HG02943 (cell line): ENCODE data around the gene FMNL1.

ENCODE experiments used
- ATAC-seq: cut with Tn5 transposase; IDR thresholded peaks from one replicate; pipeline ENCODE4 v1.9.1; 2021; ENCODE audit warnings: mild to moderate bottlenecking, low read depth, moderate library complexity; ENCODE audit not compliant: unreplicated experiment

Gene FMNL1

DNA sequence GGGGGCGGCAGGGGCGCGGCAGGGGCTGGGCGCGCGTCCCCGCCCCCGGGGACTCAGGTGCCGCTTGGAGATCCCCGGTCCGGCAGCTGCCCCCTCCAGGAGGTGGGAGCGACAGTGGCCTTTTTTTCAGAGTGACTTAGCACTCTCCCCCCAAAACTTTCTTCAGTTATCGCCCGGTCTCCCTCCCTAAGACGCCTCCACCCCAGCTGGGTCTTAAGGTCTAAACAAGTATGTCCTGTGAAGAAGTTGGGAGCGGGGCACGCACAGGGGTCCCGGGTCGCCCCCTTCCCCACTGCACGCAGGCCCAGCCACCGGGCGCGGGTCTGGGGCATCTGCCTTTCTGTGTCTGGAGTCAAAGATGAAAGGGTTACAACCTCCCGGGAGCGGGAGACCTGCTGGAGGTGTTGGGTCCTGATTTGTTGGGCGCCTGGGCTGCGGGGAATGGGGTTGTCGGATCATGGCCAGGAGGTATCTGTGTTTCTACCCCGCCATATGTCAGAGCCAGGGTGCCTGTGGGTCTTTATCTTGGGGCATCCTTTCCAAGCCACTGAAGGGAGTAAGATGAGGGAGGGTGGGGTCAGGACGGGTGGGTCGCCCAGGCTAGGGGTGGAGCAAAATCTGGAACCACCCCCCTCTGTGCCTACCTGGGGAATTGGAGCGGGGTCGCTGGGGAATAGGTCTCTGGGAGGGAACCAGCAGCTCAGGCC lies 757 bp downstream of the FMNL1 start:
- no peak for ATAC-seq

DNA sequence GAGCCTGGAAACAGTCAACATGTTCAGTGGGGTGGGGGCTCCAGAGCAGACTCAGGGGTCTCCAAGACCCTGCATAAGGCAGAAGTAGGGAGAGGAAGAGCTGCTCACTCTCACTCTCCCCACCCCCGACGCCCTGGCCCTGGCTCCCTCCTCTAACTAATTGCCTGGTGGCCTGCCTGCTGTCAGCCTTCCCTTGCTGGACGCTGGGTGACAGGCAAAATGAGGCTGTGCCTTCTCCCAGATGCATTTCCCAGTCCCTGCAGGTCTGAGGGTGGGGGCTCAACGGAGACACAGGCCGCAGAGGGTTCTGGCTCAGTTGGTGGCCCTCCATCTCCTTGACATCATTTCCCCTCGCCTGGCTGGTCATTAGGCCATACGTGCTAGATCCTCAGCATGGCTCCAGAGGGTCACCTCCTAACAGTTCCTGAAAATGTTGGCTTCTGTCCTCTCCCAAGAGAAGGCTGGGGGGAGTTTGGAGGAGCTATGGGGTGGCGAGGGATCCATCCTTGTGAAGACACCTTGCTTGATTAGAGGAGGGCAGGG lies 1.4 kb downstream of the FMNL1 start:
- no peak for ATAC-seq

DNA sequence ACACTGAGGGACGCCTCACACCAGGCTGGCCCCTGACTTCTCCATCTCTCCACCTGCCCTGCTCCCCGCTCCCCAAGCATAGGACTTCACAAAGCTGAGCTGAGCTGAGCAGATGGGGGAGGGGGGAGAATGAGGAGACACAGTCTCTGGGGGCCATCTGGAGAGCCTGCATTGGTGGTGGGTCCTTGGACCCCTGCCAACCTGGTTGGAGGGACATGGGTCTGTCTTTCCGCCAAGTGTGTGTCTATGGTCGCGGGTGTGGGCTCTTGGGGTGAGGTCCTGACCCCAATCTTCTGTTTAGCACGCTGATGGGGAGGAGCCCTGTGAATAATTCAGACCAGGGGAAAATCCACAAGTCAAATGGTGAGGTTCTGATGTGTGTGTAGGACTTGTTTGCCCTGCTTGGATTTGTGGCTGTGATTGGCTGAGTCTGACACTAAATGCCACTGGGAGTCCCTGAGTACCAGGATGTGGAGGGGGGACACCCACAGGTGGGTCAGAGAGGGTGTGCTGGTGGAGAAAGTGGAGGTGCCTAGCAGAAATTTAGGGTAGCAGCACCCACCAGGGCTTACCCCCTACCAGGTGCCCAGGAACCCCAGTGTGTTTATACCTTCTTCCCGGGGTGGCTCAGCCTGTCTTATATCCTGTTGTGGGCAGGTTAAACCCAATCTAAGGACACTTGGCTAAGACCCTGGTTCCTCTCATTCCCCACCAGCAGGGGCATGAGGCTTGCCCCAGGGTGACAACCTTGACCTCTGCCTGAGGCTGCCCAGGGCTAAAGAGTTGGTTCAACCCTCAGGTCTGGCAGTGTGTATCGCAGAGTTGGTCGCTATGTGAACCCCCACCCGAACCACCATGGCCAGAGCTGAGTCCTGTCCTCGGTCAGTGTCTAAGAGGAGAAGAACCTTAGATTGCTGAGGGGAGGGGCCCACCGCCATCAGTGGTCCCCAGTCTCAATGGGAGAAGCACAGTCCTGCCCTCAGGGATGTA lies 2.1 kb downstream of the FMNL1 start:
- ATAC-seq: no peak

DNA sequence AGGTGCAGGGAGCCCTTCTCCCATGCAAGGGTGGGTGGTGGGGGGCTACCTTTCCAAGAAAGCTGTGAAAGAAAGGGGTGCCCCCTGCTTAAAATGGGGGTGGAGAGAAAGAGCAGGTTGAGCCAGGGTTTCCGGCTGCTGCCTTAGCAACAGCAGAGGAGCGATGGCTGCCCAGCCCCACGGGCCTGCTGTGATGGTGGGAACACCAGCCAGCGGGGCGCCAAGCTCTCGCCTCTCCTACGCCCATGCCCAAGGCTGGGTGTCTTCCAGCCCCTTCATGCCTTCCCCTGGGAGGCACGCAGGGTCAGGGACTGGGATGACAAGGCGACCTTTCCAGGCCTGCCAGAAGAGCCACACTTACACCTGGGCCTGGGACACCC lies 3.0 kb downstream of the FMNL1 start:
- no peak for ATAC-seq

DNA sequence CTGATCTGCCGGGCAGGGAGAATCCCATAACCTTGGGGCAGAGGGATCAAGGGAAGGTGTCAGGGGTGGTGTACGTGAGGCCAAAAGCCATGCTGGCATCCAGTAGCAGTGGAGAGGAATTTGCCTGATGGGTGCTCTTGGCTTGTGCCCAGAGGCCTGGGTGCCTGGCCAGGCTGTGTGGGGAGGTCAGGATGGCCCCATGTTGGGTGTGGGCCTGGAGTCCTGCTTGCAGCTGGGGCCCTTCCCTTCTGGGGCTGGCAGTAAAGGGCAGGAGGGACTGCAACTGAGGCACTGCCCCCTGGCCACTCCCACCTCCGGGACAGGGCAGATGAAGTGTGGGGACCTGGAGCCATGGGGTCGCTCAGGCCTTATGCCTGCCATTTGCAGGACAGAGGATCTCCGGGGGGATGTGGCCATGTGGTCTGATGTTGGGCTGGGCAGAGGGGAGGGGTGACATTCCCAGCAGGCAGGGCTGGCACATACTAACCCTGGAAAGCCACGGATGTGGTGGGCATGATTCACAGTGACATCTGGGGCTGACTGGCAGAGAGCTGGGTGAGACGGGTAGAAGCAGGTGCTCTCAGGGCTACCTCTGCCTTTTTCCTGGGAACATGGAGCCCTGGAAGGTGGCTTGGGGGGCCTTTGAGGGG lies 3.5 kb downstream of the FMNL1 start:
- ATAC-seq: no peak

DNA sequence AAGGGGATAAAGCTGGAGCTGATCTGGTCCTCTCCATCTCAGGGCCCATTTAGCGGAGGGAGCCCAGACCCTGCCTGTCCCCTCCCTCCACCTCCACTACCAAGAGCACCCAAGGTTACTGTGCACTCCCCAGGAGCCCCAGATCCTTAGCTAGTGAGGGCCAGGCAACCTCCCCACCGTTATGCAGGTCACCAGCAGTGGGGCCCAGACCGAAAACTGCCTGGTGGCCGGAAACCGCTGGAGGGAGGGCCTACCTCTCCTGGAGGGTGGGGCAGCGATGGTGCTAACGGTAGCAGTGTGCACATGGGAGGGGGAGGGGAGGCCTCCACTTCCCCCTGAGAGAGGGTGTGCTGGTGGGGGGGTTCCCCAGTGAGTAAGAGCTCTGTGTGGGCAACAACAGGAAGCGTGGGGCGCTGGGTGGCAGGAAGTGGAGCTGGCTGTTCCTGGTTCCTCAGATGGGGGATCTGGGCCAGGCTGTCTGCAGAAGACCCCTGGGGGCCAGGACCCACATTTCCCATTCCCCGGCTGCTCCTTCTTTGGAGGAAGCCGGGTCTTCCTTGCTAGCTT lies 4.4 kb downstream of the FMNL1 start:
- no peak for ATAC-seq

DNA sequence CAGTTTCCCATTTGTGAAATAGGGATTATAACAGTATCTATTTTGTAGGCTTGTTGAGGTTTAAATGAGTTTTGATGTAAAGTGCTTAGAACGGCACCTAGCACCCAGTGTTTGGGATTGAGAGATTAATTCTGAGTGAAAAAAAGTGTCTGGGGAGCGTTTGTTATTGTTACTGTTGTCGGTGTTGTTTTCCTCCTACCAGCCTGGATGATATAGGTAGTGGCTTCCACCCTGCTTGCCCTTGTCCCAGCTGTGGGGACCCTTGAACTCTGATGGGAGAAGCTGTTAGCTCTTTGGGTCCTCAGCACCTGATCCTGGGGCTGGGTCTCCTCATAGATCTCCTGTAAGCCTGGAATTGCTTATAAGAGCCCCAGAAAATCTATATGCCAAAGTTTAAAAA lies 4.9 kb downstream of the FMNL1 start:
- ATAC-seq: no peak

DNA sequence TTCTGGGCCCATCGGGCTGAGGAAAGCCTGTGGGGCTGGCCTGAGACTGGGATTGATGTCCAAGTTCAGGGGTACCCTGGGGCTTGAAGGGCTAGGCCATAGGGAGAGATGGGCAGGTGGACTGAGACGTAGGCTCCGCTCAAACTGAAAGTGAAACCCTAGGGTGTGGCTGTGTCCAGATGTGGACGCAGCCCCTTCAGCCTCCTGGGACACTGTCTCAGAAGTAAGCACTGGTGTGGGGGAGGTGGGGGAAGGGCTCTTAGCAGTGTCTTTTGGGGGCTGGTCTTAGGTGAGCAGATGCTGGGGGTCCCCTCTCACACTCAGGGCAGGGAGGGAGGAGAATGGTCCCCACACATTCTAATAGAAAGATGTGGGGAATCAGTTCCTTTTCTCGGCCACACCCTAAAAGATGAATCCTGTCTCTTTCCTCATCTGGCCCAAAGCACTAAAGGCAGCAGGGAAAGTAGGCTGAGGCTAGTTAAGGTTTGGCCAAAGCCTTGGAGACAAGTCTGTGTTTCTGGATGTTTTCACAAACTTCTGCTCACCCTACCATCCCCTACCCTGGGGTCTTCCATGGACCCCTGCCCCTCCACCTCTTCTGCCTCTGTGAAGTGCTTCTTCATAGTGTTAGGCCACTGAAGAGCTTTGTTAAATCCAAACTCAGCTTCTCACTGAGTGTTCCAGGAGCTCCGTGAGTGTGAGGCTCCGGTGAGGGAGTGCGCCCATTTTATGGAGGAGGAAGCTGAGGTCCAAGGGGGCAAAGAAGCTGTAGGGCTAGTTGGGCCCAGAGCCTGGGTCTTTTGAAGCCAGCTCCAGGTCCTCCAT lies 5.6 kb downstream of the FMNL1 start:
- ATAC-seq: no peak

DNA sequence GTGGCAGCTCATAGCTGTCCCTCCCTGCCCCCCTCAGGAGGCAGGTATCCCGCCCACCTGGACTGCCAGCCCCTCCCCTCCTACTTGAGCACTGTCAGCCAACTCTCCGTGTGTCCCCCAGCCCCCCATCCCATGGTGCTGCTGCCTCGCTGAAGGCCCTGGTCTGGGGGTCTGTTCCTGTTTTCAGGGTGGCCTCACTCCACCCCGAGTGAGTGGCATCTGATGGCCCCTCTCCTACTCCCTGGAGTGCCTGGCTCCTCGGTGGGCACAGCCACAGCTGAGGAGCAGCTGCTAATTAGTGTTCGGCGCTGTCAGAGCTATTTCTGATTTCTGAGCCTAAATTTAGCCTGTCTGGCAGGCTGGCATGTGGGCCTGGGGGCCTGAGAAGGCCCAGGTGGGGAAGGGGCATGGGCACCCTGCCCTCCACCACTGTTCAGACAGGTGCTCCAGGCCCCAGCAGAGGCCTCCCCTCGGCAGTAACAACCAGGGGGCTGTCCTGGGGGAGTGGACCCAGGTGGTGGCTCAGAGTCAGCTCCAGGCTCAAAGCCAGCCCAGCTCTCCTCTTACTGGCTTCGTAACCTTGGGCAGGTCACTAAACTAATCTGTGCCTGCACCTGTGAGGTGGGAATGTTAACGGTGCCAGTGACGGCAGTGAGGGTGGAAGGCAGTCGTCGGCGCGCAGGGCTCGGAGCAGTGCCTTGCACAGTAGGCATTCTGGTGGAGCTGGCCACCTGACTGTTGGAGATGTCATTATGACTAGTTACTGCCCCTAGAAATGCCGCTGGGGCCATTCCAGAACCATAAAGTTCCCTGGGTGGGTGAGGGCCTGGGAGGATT lies 6.5 kb downstream of the FMNL1 start:
- ATAC-seq: no peak

DNA sequence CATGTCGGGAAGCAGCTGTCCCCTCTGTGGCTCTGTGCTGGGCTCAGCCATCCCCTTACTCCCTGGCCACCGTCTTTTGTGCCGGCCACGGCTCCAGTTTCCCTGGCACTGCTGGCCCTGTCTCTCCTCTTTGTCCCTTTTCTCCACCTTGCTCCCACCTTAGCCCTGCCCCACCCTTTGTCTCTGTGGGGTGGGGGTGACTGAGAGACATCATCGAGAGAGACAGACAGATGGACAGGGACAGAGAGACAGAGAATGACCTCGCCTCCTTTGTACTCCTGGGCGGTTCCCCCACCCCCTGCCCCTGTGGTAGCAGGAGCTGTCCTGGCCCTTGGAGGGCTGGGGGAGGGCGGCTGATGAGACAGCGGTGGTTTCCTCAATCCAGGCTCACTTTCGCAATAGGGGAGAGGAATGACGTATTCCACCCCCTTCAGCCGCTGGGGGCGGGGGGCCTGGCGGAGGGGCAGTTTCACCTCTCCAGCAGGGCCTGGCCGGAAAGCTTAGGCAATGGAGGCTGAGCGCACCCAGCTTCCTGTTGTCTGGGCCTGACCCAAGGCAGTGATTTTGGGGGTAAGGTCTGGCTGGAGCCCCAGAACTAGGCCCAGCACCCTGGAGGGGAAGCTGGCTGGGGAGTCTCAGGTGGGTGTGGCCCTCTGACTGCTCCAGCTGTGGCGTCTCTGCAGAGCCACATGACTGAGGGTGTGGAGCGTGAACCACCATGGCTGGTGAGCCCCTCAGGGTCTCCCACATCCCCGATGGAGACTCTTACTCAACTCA lies 7.3 kb downstream of the FMNL1 start:
- peak; percentile 33 for ATAC-seq

DNA sequence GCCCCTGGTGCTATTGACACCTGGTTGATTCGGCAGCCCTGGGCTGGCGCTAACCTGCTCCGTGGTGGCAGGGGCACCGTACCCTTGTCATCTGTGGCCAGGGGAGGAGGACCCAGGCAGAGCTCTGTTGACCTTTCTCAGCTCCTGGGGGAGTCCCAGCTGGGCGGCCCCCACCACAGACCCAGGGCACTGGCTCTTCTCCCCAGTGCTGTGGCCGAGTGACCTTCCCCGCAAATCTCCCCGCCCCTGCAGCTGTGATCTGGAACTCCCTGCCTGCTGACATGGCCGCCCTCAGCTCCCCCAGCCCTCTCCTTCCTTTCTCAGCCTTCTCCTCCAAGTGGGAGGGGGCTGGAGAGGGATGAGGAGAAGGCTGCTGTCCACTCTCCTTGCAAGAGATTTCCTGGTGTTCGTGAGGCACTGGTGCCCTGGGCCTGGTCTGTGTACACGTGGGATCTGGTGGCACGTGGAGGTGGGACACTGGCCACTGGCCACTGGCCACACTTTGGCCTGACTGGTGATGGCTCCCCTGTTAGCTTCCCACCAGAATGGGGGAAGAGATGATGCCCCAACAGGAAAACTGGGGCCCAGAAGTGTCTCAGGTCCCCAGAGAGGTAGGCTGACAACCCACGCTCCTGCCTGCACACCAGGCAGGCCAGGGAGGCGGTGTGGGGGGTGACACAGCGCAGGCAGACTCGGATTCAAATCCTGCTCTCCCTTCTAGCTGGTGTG lies 8.2 kb downstream of the FMNL1 start:
- no peak for ATAC-seq

DNA sequence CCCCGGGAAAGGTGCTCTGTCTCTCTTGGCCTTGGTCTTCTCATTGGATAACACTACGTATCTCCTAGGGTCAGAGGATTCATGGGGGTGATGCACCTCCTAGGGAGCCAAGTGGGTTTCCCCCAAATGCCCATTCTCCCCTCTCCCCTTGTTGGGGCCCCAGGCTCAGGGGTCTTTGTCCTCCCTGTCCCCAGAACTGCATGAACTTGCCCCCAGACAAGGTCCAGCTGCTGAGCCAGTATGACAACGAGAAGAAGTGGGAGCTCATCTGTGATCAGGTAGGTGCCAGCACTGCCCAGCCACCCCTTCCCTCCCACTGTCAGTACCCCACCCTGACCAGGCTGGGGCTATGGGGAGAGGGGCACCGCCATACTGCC lies 8.7 kb downstream of the FMNL1 start:
- no peak for ATAC-seq

DNA sequence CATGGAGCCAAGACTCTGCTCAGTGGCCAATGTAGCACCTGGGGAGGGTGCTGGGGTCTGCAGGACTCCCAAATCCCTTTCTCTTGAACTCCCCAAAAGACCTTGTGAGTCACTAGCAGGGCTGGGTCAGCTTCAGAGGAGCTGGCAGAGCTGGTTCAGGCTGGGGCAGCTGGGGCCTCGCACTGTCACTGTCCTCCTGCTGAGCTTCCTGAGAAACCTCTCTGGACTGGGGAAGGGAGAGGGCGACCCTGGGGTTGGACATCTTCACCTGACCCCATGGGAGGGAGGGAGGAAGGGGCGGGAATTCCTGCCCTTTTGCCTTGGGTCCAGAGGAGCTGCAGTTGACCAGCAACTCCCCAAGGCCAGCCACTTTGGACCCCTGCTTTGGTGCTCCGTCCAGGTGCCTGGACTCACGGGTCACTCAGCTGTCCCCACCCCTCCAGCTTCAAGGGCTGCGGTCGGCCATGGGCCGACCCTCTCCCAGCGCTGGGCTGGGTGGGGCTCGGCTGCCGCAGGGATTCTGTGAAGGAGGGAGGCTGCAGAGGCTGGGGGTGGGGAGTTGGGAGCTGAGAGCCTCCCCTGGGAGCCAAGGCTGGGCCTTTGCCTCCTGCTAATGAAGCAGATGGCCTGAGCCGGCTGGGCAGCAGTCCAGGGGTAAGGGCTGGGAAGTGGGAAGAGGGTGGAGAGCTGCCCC lies 9.2 kb downstream of the FMNL1 start:
- ATAC-seq: no peak

DNA sequence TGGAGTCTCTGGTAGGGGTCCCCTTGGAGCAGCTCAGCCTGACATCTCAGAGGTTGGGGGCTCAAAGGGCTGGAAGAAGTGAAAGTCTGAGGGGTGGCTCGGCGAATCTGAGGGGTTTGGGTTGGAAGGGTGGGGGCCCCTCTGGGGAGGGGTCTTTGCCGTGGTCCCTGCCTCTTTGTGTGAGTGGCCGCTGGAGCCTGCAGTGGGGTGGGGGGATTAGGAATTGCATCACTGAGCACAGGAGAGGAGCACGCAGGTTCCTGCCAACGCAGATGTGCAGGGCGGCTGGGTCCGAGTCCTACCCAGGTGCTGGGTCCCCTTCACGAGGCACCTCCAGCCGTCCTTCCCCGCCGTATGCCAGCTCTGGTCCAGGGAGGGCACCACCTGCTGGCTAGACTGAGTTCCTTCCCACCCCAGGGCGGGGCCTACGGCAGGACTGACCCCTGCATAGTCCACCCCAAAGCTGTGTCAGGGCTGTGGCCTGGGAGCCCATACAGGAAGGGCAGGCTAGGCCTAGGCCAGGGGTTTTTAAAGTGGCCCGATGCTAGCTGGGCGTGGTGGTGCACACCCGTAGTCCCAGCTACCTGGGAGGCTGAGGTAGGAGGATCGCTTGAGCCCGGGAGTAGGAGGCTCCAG lies 9.9 kb downstream of the FMNL1 start:
- no peak for ATAC-seq

DNA sequence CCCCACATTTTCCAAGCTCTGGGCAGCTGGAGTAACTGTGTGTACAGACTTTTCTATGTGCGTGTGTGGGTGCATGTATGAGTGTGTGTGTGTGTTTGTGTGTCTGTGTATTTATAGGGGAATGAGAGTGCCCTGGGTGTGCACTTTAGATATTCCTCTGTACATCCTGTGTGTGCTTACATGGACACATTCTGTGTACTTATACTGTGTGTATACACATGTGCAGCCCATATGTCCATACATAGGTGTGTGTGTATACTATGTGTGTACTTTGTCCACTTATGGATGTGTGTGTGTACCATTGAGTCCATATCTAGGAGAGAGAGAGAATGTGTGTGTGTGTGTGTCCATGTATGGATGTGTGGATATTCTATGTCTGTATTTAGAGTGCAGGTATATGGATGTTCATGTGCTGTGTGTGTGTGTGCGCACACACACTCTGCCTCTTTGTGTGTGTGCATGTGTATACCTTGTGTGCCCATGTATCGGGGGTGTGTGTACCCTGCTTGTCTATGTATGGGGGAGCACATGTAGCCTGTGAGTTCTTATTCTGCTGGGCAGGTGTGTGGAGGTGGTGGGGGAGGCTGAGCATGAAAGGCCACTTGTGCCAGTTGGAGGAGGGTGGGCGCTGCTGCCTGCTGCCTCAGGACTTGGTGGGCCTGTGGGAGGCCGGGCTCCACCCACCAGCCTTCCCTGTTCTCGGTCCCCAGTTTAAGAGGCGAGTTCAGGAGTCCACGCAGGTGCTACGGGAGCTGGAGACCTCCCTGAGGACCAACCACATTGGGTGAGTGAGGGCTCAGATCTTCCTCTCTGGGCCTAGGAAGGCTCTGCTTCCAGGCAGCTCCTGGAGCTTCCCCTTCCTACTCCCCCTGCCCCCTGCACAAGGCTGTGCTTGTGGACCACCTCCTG lies 11.1 kb downstream of the FMNL1 start:
- no peak for ATAC-seq
